Parathyroid adenoma (tissue), 2 donors: ENCODE results near the gene RNU4-1.
A peak's percentile ranks its signal among the peaks of the same experiment; 100 is the strongest.

Experiments used
- H2AFZ ChIP-seq: fragments of 300-600 bp; sonication (generic); one replicate; pipeline ENCODE4 v1.7.0; 2017; ENCODE audit warnings: antibody characterized with exemption, mild to moderate bottlenecking
- H3K27ac ChIP-seq: fragments of 300-600 bp; sonication (generic); one replicate; pipeline ENCODE4 v1.7.0; 2017
- H3K27me3 ChIP-seq: fragments of 300-600 bp; sonication (generic); one replicate; pipeline ENCODE4 v1.7.0; 2017; ENCODE audit warnings: low read length; ENCODE audit not compliant: control insufficient read depth, insufficient read depth
- H3K36me3 ChIP-seq: fragments of 300-600 bp; sonication (generic); one replicate; pipeline ENCODE4 v1.7.0; 2017; ENCODE audit warnings: low read length; ENCODE audit not compliant: control insufficient read depth, insufficient read depth
- H3K4me1 ChIP-seq: fragments of 300-600 bp; sonication (generic); one replicate; pipeline ENCODE4 v1.7.0; 2017; ENCODE audit warnings: control low read depth
- H3K4me2 ChIP-seq: fragments of 300-600 bp; sonication (generic); one replicate; pipeline ENCODE4 v1.7.0; 2017; ENCODE audit warnings: low read length
- H3K4me3 ChIP-seq: fragments of 300-600 bp; sonication (generic); one replicate; pipeline ENCODE4 v1.7.0; 2017; ENCODE audit warnings: low read depth, low read length
- H3K79me2 ChIP-seq: fragments of 300-600 bp; sonication (generic); one replicate; pipeline ENCODE4 v1.7.0; 2017; ENCODE audit warnings: control low read depth
- H3K9ac ChIP-seq: fragments of 300-600 bp; sonication (generic); one replicate; pipeline ENCODE4 v1.7.0; 2017; ENCODE audit warnings: mild to moderate bottlenecking
- H3K9me3 ChIP-seq: fragments of 300-600 bp; sonication (generic); one replicate; pipeline ENCODE4 v1.7.0; 2017; ENCODE audit warnings: low read length; ENCODE audit not compliant: control insufficient read depth
- CTCF ChIP-seq: fragments of 300-600 bp; sonication (generic); IDR thresholded peaks from one replicate; pipeline ENCODE4 v1.7.0; 2017; ENCODE audit warnings: antibody characterized with exemption, mild to moderate bottlenecking
- donor health status: primary hyperparathyroidism.

RNU4-1 gene

GRCh38 chr12:120283318-120283717 is 9.7 kb downstream of the RNU4-1 start:
- TF ChIP-seq CTCF, result no peak
- Histone ChIP-seq H3K9ac (no peak overlapping the region), H3K4me3 (no peak overlapping the region), H3K9me3 (no peaks in the 10 kb centered on the region), H3K36me3 (no peaks in the 10 kb centered on the region), H3K4me1 (no peaks in the 10 kb centered on the region), H3K27me3 (no peaks in the 10 kb centered on the region), H2AFZ (no peak overlapping the region), H3K4me2 (no peak overlapping the region), H3K79me2 (no peaks in the 10 kb centered on the region), H3K27ac (no peak overlapping the region)

- Histone ChIP-seq H3K9me3 (no peaks in the 10 kb centered on the region), H2AFZ (no peak overlapping the region), H3K4me2 (no peak overlapping the region), H3K27ac (no peak overlapping the region), H3K4me1 (no peaks in the 10 kb centered on the region), H3K27me3 (no peaks in the 10 kb centered on the region), H3K9ac (no peak overlapping the region), H3K79me2 (no peaks in the 10 kb centered on the region), H3K4me3 (no peak overlapping the region), H3K36me3 (no peaks in the 10 kb centered on the region)
- no peak for TF ChIP-seq CTCF
Measured at GRCh38 chr12:120278137-120279069, 14.6 kb downstream of the RNU4-1 start.

GRCh38 chr12:120276734-120277133 is 16.3 kb downstream of the RNU4-1 start:
- Histone ChIP-seq H3K36me3 (no peaks in the 10 kb centered on the region), H3K4me1 (no peaks in the 10 kb centered on the region), H3K9me3 (no peaks in the 10 kb centered on the region), H3K27ac (no peak overlapping the region), H3K79me2 (no peaks in the 10 kb centered on the region), H3K4me2 (no peak overlapping the region), H3K27me3 (no peaks in the 10 kb centered on the region), H3K4me3 (no peak overlapping the region), H3K9ac (no peak overlapping the region), H2AFZ (no peak overlapping the region)
- TF ChIP-seq CTCF, result no peak

- peak overlapping the region; percentile 12 for H2AFZ ChIP-seq
- no peak overlapping the region for H3K27ac ChIP-seq
- H3K9me3 ChIP-seq, result no peaks in the 10 kb centered on the region
- H3K79me2 ChIP-seq, result peaks cover 26% of the 10 kb centered on the region
- no peak overlapping the region for H3K4me3 ChIP-seq
- no peaks in the 10 kb centered on the region for H3K36me3 ChIP-seq
- no peaks in the 10 kb centered on the region for H3K27me3 ChIP-seq
- H3K9ac ChIP-seq, result no peak overlapping the region
- TF ChIP-seq CTCF, result no peak
- H3K4me1 ChIP-seq, result peaks cover 24% of the 10 kb centered on the region
- no peak overlapping the region for H3K4me2 ChIP-seq
Measured at GRCh38 chr12:120267736-120268135, 25.3 kb downstream of the RNU4-1 start.
